Mucosa of rectum (tissue), 2 donors: ENCODE data around the gene LONP2.
"Not testable (repeated sequence)": the region's sequence is repeated elsewhere in the genome, so short reads cannot be mapped to it uniquely, and the experiment has no call there.

ENCODE experiments used
- H3K27ac ChIP-seq, 2 donors: one replicate each; pipeline ENCODE4 v1.7.0; 2013; ENCODE audit warnings: inconsistent platforms in 2 of 2, low read depth in 2 of 2, low read length in 2 of 2
- H3K27me3 ChIP-seq, 2 donors: one replicate each; pipeline ENCODE4 v1.7.0; 2013; ENCODE audit warnings: low read length in 2 of 2; ENCODE audit not compliant: control insufficient read depth in 2 of 2, insufficient read depth in 2 of 2
- H3K36me3 ChIP-seq, 2 donors: one replicate each; pipeline ENCODE4 v1.7.0; 2013; ENCODE audit warnings: low read length in 2 of 2; ENCODE audit not compliant: control insufficient read depth in 2 of 2, insufficient read depth in 2 of 2
- H3K4me1 ChIP-seq, 2 donors: one replicate each; pipeline ENCODE4 v1.7.0; 2013; ENCODE audit warnings: low read length in 2 of 2, mild to moderate bottlenecking in 1 of 2; ENCODE audit not compliant: control insufficient read depth in 2 of 2, insufficient read depth in 2 of 2
- H3K4me3 ChIP-seq, 2 donors: one replicate each; pipeline ENCODE4 v1.7.0; 2013; ENCODE audit warnings: low read length in 2 of 2
- H3K9ac ChIP-seq, 2 donors: one replicate each; pipeline ENCODE4 v1.7.0; 2013; ENCODE audit warnings: low read length in 2 of 2, low read depth in 1 of 2, mild to moderate bottlenecking in 1 of 2
- H3K9me3 ChIP-seq, 2 donors: one replicate each; pipeline ENCODE4 v1.7.0; 2013; ENCODE audit warnings: low read length in 2 of 2; ENCODE audit not compliant: control insufficient read depth in 2 of 2
- donor health status: healthy.
- donor health status: Normal muscosa, but diverticular disease.

LONP2 gene

GRCh38 chr16:48384520-48385252, 140.6 kb downstream of the LONP2 start:
- peak overlapping the region; percentile 98 to 99 for H3K27ac ChIP-seq
- H3K9me3 ChIP-seq, result no peaks in the 10 kb centered on the region
- peaks cover 12 to 14% of the 10 kb centered on the region in 2 donors for H3K4me1 ChIP-seq
- H3K9ac ChIP-seq, result peak overlapping the region; percentile 80 to 95
- no peaks in the 10 kb centered on the region for H3K36me3 ChIP-seq
- peak overlapping the region; percentile 76 to 96 for H3K4me3 ChIP-seq
- no peaks in the 10 kb centered on the region for H3K27me3 ChIP-seq

GRCh38 chr16:48385253-48386150, 141.4 kb downstream of the LONP2 start, which contains the start of gene SIAH1:
SIAH1 (minus strand) TSS chr16:48385413; CDS start chr16:48362428, 22,985 bp downstream.
- H3K27me3 ChIP-seq, result no peaks in the 10 kb centered on the region

DNA sequence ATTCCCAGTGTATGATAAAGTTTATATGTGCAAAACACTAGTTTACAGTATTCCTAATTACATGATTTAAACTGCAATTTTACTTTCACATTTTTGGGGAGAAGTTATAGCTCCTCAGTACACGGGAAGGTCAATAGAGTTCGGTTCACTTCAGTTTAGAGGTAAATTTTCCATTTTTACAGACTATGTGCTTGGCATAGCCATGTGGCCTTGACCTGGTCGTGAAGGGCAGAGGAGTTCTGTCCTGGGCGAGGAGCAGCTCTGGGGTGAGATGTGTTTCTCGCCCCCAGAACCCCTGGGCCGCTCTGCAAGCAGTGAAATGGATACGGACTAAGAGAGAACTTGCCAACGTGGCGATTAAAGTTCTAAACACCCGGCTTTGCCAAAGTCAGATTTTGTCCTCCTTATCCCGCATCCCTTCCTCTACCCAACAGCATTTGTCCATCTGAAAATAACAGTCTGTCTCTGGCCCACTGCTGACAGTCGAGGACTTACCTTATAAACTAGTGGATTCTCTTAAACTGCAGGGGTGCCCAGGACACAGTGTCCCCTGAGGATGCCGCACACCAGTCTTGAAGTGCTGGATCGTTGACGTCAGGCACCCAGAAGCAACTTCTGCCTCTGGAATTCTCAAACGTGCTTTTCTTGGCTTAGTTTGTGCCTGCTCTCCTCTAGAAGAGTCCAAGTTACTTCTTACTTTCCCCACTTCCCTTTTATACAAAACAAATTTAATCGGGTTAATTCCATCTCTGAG, 142.6 kb downstream of the LONP2 start:
- H3K9ac ChIP-seq, result no peak overlapping the region
- H3K4me1 ChIP-seq, result peaks cover 6 to 13% of the 10 kb centered on the region in 2 donors
- H3K4me3 ChIP-seq, result no peak overlapping the region
- no peaks in the 10 kb centered on the region for H3K36me3 ChIP-seq
- H3K27ac ChIP-seq, result no peak overlapping the region
- no peaks in the 10 kb centered on the region for H3K9me3 ChIP-seq
- no peaks in the 10 kb centered on the region for H3K27me3 ChIP-seq

More at GRCh38 chr16:48385253-48386150, 141.4 kb downstream of the LONP2 start, which contains the start of gene SIAH1:
- H3K27ac ChIP-seq, result peak within 1 kb of the TSS; percentile 98 to 99
- no peaks in the 10 kb centered on the region for H3K36me3 ChIP-seq
- no peaks in the 10 kb centered on the region for H3K9me3 ChIP-seq
- peak within 1 kb of the TSS; percentile 93 to 96 for H3K4me3 ChIP-seq
- peaks cover 9 to 13% of the 10 kb centered on the region in 2 donors for H3K4me1 ChIP-seq
- H3K9ac ChIP-seq, result peak within 1 kb of the TSS; percentile 90 to 95

DNA sequence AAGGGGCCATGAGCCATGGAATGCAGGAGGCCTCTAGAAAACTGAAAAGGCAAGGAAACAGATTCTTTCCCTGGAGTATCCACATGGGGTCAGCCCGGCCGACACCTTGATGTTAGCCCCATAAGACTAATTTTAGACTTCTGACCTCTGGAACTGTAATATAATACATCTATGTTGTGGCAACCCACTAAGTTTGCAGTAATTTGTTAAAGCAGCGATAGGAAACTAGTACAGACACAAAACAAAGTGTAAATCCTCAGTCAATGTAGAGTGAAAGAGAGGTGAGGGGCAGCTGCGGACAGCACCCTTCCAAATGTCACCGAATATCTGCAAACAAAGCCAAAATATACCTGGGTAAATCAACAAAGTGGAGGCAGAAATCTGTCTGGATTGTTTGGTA, 148.3 kb downstream of the LONP2 start:
- Histone ChIP-seq H3K4me1 (no peaks in the 10 kb centered on the region), H3K9me3 (no peaks in the 10 kb centered on the region), H3K9ac (no peak overlapping the region), H3K4me3 (no peak overlapping the region), H3K27me3 (no peaks in the 10 kb centered on the region), H3K27ac (no peak overlapping the region), H3K36me3 (no peaks in the 10 kb centered on the region)

DNA sequence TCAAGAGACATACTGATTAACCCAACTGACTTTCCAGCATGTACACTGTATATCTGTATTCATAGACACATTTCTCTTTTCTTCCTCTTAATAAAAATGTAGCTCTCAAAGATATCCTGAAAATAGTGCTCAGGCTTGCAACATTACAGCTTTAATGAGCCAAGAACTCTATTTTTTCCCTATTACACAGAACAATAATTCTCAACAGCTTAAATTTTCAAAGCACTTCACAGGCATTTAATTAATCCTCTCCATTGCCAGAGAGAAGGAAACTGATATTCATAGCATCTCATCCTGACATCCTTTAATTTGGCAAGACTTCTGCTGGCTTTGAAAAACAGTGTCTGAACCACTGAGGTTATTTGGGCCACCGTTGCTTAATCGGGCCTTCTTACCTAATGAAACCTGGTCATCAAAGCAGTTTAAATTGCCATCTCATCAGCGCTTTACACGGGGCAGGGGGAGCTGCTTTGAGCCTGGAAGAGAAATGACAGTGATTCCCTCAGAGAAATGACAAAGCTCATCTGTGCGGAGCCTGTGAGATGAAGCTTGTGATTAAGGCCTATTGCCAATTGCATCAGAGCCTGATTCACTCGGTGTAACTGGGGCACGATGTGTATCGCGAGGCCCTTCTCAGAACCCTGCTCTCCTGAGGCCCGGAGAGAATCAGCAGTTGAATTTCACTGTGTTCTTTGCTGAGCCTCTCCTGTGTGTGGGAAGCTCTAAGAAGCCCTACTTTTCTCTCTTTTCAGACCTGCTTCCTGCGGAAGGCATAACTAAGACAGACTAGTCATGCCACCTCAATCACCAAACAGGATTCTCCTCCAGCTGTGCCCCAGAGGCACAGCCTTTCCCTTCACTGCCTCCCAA, 149.6 kb downstream of the LONP2 start:
- Histone ChIP-seq H3K4me3 (no peak overlapping the region), H3K27ac (no peak overlapping the region), H3K27me3 (no peaks in the 10 kb centered on the region), H3K4me1 (no peaks in the 10 kb centered on the region), H3K36me3 (no peaks in the 10 kb centered on the region), H3K9ac (no peak overlapping the region), H3K9me3 (no peaks in the 10 kb centered on the region)

DNA sequence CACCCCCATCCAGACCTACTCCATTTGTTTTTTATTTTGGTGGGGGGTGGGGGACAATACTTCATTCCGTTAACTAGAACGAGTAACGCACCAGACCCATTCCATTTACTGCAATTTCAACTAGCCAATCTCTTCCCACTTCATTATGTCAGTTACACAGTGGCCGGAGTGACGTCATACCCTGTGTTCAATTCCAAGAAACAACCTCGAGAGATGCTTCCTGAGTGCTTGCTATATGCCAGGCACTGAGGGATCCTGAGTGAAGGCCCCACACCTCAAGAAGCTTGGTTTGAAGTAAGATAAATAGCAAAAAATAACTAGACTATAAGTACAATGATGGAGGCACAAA, 150.2 kb downstream of the LONP2 start:
- H3K27me3 ChIP-seq, result no peaks in the 10 kb centered on the region
- no peaks in the 10 kb centered on the region for H3K4me1 ChIP-seq
- no peak overlapping the region for H3K9ac ChIP-seq
- H3K36me3 ChIP-seq, result no peaks in the 10 kb centered on the region
- no peak overlapping the region for H3K4me3 ChIP-seq
- no peak overlapping the region for H3K27ac ChIP-seq
- H3K9me3 ChIP-seq, result no peaks in the 10 kb centered on the region

GRCh38 chr16:48395375-48395774, 151.3 kb downstream of the LONP2 start:
- Histone ChIP-seq H3K9me3 (no peaks in the 10 kb centered on the region), H3K9ac (no peak overlapping the region), H3K36me3 (no peaks in the 10 kb centered on the region), H3K4me1 (no peaks in the 10 kb centered on the region), H3K27me3 (no peaks in the 10 kb centered on the region), H3K4me3 (no peak overlapping the region), H3K27ac (no peak overlapping the region)

DNA sequence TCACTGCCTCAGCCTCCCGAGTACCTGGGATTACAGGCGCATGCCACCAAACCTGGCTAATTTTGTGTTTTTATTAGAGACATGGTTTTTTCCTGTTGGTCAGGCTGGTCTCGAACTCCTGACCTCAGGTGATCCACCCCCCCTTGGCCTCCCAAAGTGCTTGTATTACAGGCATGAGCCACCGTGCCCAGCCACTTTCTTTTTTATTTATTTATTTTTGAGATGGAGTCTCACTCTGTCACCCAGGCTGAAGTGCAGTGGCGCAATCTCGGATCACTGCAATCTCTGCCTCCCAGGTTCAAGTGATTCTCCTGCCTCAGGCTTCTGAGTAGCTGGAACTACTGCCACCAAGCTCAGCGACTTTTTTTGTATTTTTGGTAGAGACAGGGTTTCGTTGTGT, 158.4 kb downstream of the LONP2 start:
- not testable (repeated sequence) for H3K27ac ChIP-seq, H3K27me3 ChIP-seq, H3K9me3 ChIP-seq, H3K4me3 ChIP-seq, H3K9ac ChIP-seq, H3K36me3 ChIP-seq
- peaks cover 13 to 17% of the 10 kb centered on the region in 2 donors for H3K4me1 ChIP-seq

DNA sequence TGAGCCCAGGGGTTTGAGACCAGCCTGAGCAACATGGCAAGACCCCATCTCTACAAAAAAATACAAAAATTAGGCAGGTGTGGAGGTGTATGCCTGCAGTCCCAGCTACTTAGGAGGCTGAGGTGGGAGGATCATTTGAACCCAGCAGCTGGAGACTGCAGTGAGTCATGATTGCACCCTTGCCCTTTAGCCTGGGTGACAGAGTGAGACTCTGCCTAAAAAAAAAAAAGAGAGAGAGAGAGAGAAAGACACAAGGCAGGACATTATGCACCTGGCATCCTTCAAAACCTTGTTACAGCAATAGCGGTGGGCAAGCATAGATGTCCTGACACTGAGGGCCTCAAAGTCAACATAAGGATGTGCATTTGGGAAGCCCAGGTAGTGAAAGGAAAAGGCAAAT, 161.1 kb downstream of the LONP2 start:
- peaks cover 24 to 26% of the 10 kb centered on the region in 2 donors for H3K4me1 ChIP-seq
- no peak overlapping the region for H3K9ac ChIP-seq
- no peaks in the 10 kb centered on the region for H3K9me3 ChIP-seq
- H3K36me3 ChIP-seq, result no peaks in the 10 kb centered on the region
- H3K27me3 ChIP-seq, result no peaks in the 10 kb centered on the region
- peak overlapping the region; percentile 88 to 91 for H3K27ac ChIP-seq
- no peak overlapping the region for H3K4me3 ChIP-seq
